K562 (cell line): ENCODE data around the gene PIRT.

Experiments used
- BHLHE40 ChIP-seq: IDR thresholded peaks from 2 replicates; pipeline ENCODE4 v1.6.1; 2011; ENCODE audit warnings: low read length, improper control_type of control experiment
- HDAC1 ChIP-seq, 2 experiments: fragments of 450-650 bp; IDR thresholded peaks; 2 replicates each; pipeline ENCODE4 v1.6.1; 2016 to 2017; ENCODE audit warnings: inconsistent platforms in 1 of 2, mild to moderate bottlenecking in 1 of 2, moderate library complexity in 1 of 2
- HMBOX1 ChIP-seq: sonication (generic); IDR thresholded peaks from 2 replicates; pipeline ENCODE4 v1.6.1; 2016
- POLR2AphosphoS5 ChIP-seq: IDR thresholded peaks from 2 replicates; pipeline ENCODE4 v1.6.1; 2011; ENCODE audit warnings: mild to moderate bottlenecking, low read depth, low read length, moderate library complexity; ENCODE audit not compliant: control insufficient read depth, insufficient read depth
- SPI1 ChIP-seq: IDR thresholded peaks from 2 replicates; pipeline ENCODE4 v1.6.1; 2011; ENCODE audit warnings: low read depth, low read length, control low read depth, borderline replicate concordance
- ZBTB11 ChIP-seq, 3 experiments: fragments of 200-800 bp in 1 of 3; fragments of 250-450 bp in 1 of 3; fragments of 450-650 bp in 1 of 3; sonication (Bioruptor Pico) in 1 of 3; sonication (Bioruptor generic) in 1 of 3; formaldehyde crosslinking in 1 of 3; IDR thresholded peaks; 2 replicates each; pipeline versions ENCODE4 v1.6.1 to v1.8.0; 2016 to 2022; ENCODE audit warnings: mild to moderate bottlenecking in 2 of 3, missing genetic modification characterization in 2 of 3, missing compliant biosample characterization in 1 of 3, moderate library complexity in 1 of 3
- TF ChIP-seq, protein P1 (sequence below), 3 experiments: IDR thresholded peaks in 2 of 3; conservative IDR thresholded peaks in 1 of 3; 2 replicates each; pipeline ENCODE4 v1.5.1; 2011 to 2012; ENCODE audit warnings: low read length in 3 of 3, mild to moderate bottlenecking in 3 of 3, control low read depth in 2 of 3, improper control_type of control experiment in 1 of 3, inconsistent platforms in 1 of 3, low read depth in 1 of 3, mixed read lengths in 1 of 3, moderate library complexity in 1 of 3; ENCODE audit not compliant: insufficient read depth in 2 of 3
- TF ChIP-seq, protein P2 (sequence below): fragments of 250-450 bp; sonication (Bioruptor Pico); IDR thresholded peaks from 2 replicates; pipeline ENCODE4 v1.8.0; 2022; ENCODE audit warnings: inconsistent platforms
- TF ChIP-seq, protein P3 (sequence below): fragments of 250-450 bp; sonication (Bioruptor Pico); IDR thresholded peaks from 2 replicates; pipeline ENCODE4 v1.4.0; 2020; ENCODE audit warnings: mild to moderate bottlenecking

GRCh38 chr17:10793256-10793655 is 44.6 kb downstream of the PIRT start:
- no peak for TF ChIP-seq HDAC1 (IDR thresholded peaks at IDR 0.05)
- TF ChIP-seq POLR2AphosphoS5: no peak
- no peak for TF ChIP-seq ZBTB11 (CRISPR knock-in tag; IDR thresholded peaks at IDR 0.05)
- TF ChIP-seq, protein P1, sequence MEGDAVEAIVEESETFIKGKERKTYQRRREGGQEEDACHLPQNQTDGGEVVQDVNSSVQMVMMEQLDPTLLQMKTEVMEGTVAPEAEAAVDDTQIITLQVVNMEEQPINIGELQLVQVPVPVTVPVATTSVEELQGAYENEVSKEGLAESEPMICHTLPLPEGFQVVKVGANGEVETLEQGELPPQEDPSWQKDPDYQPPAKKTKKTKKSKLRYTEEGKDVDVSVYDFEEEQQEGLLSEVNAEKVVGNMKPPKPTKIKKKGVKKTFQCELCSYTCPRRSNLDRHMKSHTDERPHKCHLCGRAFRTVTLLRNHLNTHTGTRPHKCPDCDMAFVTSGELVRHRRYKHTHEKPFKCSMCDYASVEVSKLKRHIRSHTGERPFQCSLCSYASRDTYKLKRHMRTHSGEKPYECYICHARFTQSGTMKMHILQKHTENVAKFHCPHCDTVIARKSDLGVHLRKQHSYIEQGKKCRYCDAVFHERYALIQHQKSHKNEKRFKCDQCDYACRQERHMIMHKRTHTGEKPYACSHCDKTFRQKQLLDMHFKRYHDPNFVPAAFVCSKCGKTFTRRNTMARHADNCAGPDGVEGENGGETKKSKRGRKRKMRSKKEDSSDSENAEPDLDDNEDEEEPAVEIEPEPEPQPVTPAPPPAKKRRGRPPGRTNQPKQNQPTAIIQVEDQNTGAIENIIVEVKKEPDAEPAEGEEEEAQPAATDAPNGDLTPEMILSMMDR (IDR thresholded peaks at IDR 0.05 in 2 of 3, conservative IDR thresholded peaks at IDR 0.05 in 1 of 3; ENCODE audit: insufficient read depth in 2 of 3, low read depth in 1 of 3, low read length in 3 of 3): no peak
- no peak for TF ChIP-seq HMBOX1
- TF ChIP-seq SPI1: no peak
- TF ChIP-seq, protein P2, sequence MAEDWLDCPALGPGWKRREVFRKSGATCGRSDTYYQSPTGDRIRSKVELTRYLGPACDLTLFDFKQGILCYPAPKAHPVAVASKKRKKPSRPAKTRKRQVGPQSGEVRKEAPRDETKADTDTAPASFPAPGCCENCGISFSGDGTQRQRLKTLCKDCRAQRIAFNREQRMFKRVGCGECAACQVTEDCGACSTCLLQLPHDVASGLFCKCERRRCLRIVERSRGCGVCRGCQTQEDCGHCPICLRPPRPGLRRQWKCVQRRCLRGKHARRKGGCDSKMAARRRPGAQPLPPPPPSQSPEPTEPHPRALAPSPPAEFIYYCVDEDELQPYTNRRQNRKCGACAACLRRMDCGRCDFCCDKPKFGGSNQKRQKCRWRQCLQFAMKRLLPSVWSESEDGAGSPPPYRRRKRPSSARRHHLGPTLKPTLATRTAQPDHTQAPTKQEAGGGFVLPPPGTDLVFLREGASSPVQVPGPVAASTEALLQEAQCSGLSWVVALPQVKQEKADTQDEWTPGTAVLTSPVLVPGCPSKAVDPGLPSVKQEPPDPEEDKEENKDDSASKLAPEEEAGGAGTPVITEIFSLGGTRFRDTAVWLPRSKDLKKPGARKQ (CRISPR knock-in tag): no peak
- TF ChIP-seq, protein P3, sequence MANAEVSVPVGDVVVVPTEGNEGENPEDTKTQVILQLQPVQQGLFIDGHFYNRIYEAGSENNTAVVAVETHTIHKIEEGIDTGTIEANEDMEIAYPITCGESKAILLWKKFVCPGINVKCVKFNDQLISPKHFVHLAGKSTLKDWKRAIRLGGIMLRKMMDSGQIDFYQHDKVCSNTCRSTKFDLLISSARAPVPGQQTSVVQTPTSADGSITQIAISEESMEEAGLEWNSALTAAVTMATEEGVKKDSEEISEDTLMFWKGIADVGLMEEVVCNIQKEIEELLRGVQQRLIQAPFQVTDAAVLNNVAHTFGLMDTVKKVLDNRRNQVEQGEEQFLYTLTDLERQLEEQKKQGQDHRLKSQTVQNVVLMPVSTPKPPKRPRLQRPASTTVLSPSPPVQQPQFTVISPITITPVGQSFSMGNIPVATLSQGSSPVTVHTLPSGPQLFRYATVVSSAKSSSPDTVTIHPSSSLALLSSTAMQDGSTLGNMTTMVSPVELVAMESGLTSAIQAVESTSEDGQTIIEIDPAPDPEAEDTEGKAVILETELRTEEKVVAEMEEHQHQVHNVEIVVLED (CRISPR knock-in tag): no peak
- no peak for TF ChIP-seq BHLHE40
